OCI-LY1 (cell line): ENCODE data around the gene CYP2A7.
"Not testable (repeated sequence)": the region's sequence is repeated elsewhere in the genome, so short reads cannot be mapped to it uniquely, and the experiment has no call there.

Source experiments
- H2AFZ ChIP-seq: fragments of 200-600 bp; sonication (generic), shearing (Covaris generic); 2 replicates; pipeline ENCODE4 v1.6.0; 2014; ENCODE audit warnings: antibody characterized with exemption, mild to moderate bottlenecking, low read length
- H3F3A ChIP-seq: fragments of 200-600 bp; sonication (generic), shearing (Covaris generic); 2 replicates; pipeline ENCODE4 v1.6.0; 2014; ENCODE audit warnings: mild to moderate bottlenecking, antibody characterized with exemption, low read length, moderate library complexity; ENCODE audit not compliant: insufficient read depth
- H3K27ac ChIP-seq: fragments of 200-600 bp; sonication (generic); 2 replicates; pipeline ENCODE4 v1.5.1; 2014; ENCODE audit warnings: low read length, mixed run types, mild to moderate bottlenecking, low read depth; ENCODE audit not compliant: poor library complexity, severe bottlenecking
- H3K27me3 ChIP-seq: fragments of 200-600 bp; sonication (generic); 2 replicates; pipeline ENCODE4 v1.6.0; 2014; ENCODE audit warnings: antibody characterized with exemption, mild to moderate bottlenecking, low read length, moderate library complexity; ENCODE audit not compliant: insufficient read depth
- H3K36me3 ChIP-seq: fragments of 200-600 bp; sonication (generic); 2 replicates; pipeline ENCODE4 v1.6.1; 2014; ENCODE audit warnings: mild to moderate bottlenecking, antibody characterized with exemption, low read length, moderate library complexity, mixed read lengths; ENCODE audit not compliant: insufficient read depth
- H3K4me1 ChIP-seq: fragments of 200-600 bp; sonication (generic); 2 replicates; pipeline ENCODE4 v1.5.1; 2014; ENCODE audit warnings: mild to moderate bottlenecking, low read length, moderate library complexity; ENCODE audit not compliant: insufficient read depth, severe bottlenecking
- H3K4me2 ChIP-seq: fragments of 200-600 bp; sonication (generic), shearing (Covaris generic); 2 replicates; pipeline ENCODE4 v1.6.1; 2014; ENCODE audit warnings: low read length
- H3K4me3 ChIP-seq: fragments of 200-600 bp; sonication (generic); 2 replicates; pipeline ENCODE4 v1.5.1; 2014; ENCODE audit warnings: low read length, low read depth, mild to moderate bottlenecking, mixed read lengths; ENCODE audit not compliant: poor library complexity, severe bottlenecking
- H3K79me2 ChIP-seq: fragments of 200-600 bp; shearing (Covaris generic); 2 replicates; pipeline ENCODE4 v1.6.1; 2016; ENCODE audit warnings: mixed run types, low read length, mixed read lengths; ENCODE audit not compliant: insufficient read depth
- H3K9ac ChIP-seq: fragments of 200-600 bp; sonication (generic), shearing (Covaris generic); 2 replicates; pipeline ENCODE4 v1.6.1; 2014; ENCODE audit warnings: mild to moderate bottlenecking, low read length, mixed read lengths
- H3K9me2 ChIP-seq: fragments of 200-600 bp; sonication (generic), shearing (Covaris generic); 2 replicates; pipeline ENCODE4 v1.6.1; 2014; ENCODE audit warnings: low read depth, mild to moderate bottlenecking, low read length, mixed read lengths
- H3K9me3 ChIP-seq: fragments of 200-600 bp; shearing (Covaris generic); 2 replicates; pipeline ENCODE4 v1.6.1; 2014; ENCODE audit warnings: low read length, mixed read lengths
- H4K20me1 ChIP-seq: fragments of 200-600 bp; sonication (generic), shearing (Covaris generic); 2 replicates; pipeline ENCODE4 v1.6.0; 2016; ENCODE audit warnings: mild to moderate bottlenecking, low read length; ENCODE audit not compliant: insufficient read depth
- CTCF ChIP-seq: fragments of 200-600 bp; sonication (generic), shearing (Covaris generic); IDR thresholded peaks from 2 replicates; pipeline ENCODE4 v1.5.1; 2017; ENCODE audit warnings: mild to moderate bottlenecking, antibody characterized with exemption, low read length, moderate library complexity, mixed read lengths
- EZH2 ChIP-seq: fragments of 200-600 bp; sonication (generic), shearing (Covaris generic); IDR thresholded peaks from 2 replicates; pipeline ENCODE4 v1.8.0; 2017; ENCODE audit warnings: borderline replicate concordance, mixed run types, mild to moderate bottlenecking, antibody characterized with exemption, low read length, moderate library complexity, mixed read lengths

The CYP2A7 gene

GRCh38 chr19:40896843-40897789 is 15.1 kb upstream of the CYP2A7 start:
- H3K4me1 ChIP-seq, H3K27ac ChIP-seq, H4K20me1 ChIP-seq, H3K27me3 ChIP-seq, H3K79me2 ChIP-seq, H3F3A ChIP-seq, H3K9me3 ChIP-seq, H3K9ac ChIP-seq, H2AFZ ChIP-seq, H3K4me2 ChIP-seq, H3K4me3 ChIP-seq, H3K9me2 ChIP-seq, H3K36me3 ChIP-seq: not testable (repeated sequence)

GRCh38 chr19:40896418-40896796 is 14.4 kb upstream of the CYP2A7 start:
- no peaks in the 10 kb centered on the region for H4K20me1 ChIP-seq
- H3K79me2 ChIP-seq, result no peaks in the 10 kb centered on the region
- no peaks in the 10 kb centered on the region for H3K9me2 ChIP-seq
- H3K36me3 ChIP-seq, result no peaks in the 10 kb centered on the region
- H2AFZ ChIP-seq, result no peak overlapping the region
- no peak for TF ChIP-seq CTCF
- no peak overlapping the region for H3K4me2 ChIP-seq
- no peak overlapping the region for H3K27ac ChIP-seq
- no peaks in the 10 kb centered on the region for H3K9me3 ChIP-seq
- H3K27me3 ChIP-seq, result 0 out of 2 replicates have a peak, but pooled peaks cover 3% of the 10 kb centered on the region
- no peak overlapping the region for H3K4me3 ChIP-seq
- H3K4me1 ChIP-seq, result no peaks in the 10 kb centered on the region
- H3K9ac ChIP-seq, result no peak overlapping the region
- H3F3A ChIP-seq, result no peaks in the 10 kb centered on the region

GRCh38 chr19:40893112-40893511 is 11.1 kb upstream of the CYP2A7 start:
- Histone ChIP-seq H4K20me1 (no peaks in the 10 kb centered on the region), H3F3A (no peaks in the 10 kb centered on the region), H3K4me1 (no peaks in the 10 kb centered on the region), H3K9ac (no peak overlapping the region), H3K9me3 (no peaks in the 10 kb centered on the region), H3K4me3 (no peak overlapping the region), H3K9me2 (no peaks in the 10 kb centered on the region), H3K4me2 (no peak overlapping the region), H2AFZ (no peak overlapping the region), H3K27ac (no peak overlapping the region), H3K79me2 (no peaks in the 10 kb centered on the region), H3K27me3 (no peaks in the 10 kb centered on the region), H3K36me3 (no peaks in the 10 kb centered on the region)
- TF ChIP-seq EZH2 (no peak), CTCF (no peak)

GRCh38 chr19:40889366-40889765 is 7.3 kb upstream of the CYP2A7 start:
- no peaks in the 10 kb centered on the region for H4K20me1 ChIP-seq
- H2AFZ ChIP-seq, result no peak overlapping the region
- H3K9ac ChIP-seq, result no peak overlapping the region
- no peak overlapping the region for H3K4me2 ChIP-seq
- H3K4me3 ChIP-seq, result no peak overlapping the region
- no peaks in the 10 kb centered on the region for H3F3A ChIP-seq
- no peaks in the 10 kb centered on the region for H3K36me3 ChIP-seq
- H3K27me3 ChIP-seq, result no peaks in the 10 kb centered on the region
- no peaks in the 10 kb centered on the region for H3K79me2 ChIP-seq
- TF ChIP-seq EZH2 (no peak), CTCF (no peak)
- H3K9me3 ChIP-seq, result no peaks in the 10 kb centered on the region
- no peak overlapping the region for H3K27ac ChIP-seq
- H3K9me2 ChIP-seq, result no peaks in the 10 kb centered on the region
- no peaks in the 10 kb centered on the region for H3K4me1 ChIP-seq
